OCI-LY3 (cell line): ENCODE measurements around the gene ZNF277.

Source experiments
- CTCF ChIP-seq: fragments of 200-600, 300-600 bp; sonication (generic); IDR thresholded peaks from 2 replicates; pipeline ENCODE4 v1.5.1; 2014; ENCODE audit warnings: antibody characterized with exemption, low read length, low read depth
- EZH2phosphoT487 ChIP-seq: fragments of 200-600 bp; shearing (Covaris generic); IDR thresholded peaks from 2 replicates; pipeline ENCODE4 v1.6.1; 2018; ENCODE audit warnings: antibody characterized with exemption, mixed run types, low read depth

GRCh38 chr7:112173568-112173905 is 33.0 kb upstream of the ZNF277 start:
- no peak for TF ChIP-seq CTCF
- no peak for TF ChIP-seq EZH2phosphoT487
